Posterior cingulate gyrus (tissue), 11 donors: ENCODE measurements around the gene PHACTR3.

Experiments used
- DNase-seq, 10 donors: peaks; one replicate each; pipeline versions ENCODE4 v3.0.0 to v3.0.0-alpha.2; 2020 to 2021; ENCODE audit warnings: mixed read lengths in 3 of 10
- intact Hi-C: fragments of 100-400 bp; cut with DNase I; formaldehyde crosslinking; loops from one replicate; pipeline ENCODE4 v1.15.1; 2023

PHACTR3 gene

GRCh38 chr20:59665656-59666555 is 61.6 kb downstream of the PHACTR3 start:
- intact Hi-C loops = no loop called here
- DNase-seq = no peak

- intact Hi-C loops = no loop called here
- DNase-seq = no peak
Observed at GRCh38 chr20:59666586-59666985, 62.2 kb downstream of the PHACTR3 start.

GRCh38 chr20:59667131-59667530 is 62.8 kb downstream of the PHACTR3 start:
- peak in 1 of 10 donors; percentile 32 for DNase-seq
- intact Hi-C loops = no loop called here

- intact Hi-C loops = no loop called here
- no peak for DNase-seq
Observed at GRCh38 chr20:59667981-59668515, 63.7 kb downstream of the PHACTR3 start.

GRCh38 chr20:59668926-59669850 is 64.8 kb downstream of the PHACTR3 start:
- no peak for DNase-seq
- intact Hi-C loops = no loop called here

- DNase-seq = peak in 7 of 10 donors; percentile 47 to 95 (median 68)
- intact Hi-C loops = no loop called here
Observed at GRCh38 chr20:59670786-59671492, 66.6 kb downstream of the PHACTR3 start.

GRCh38 chr20:59671661-59672471 is 67.5 kb downstream of the PHACTR3 start:
- intact Hi-C loops = no loop called here
- DNase-seq = peak in 2 of 10 donors; percentile 76 to 80

GRCh38 chr20:59672576-59672975 is 68.2 kb downstream of the PHACTR3 start:
- DNase-seq = no peak
- intact Hi-C loops = no loop called here

GRCh38 chr20:59673288-59673997 is 69.1 kb downstream of the PHACTR3 start:
- peak in 1 of 10 donors; percentile 70 for DNase-seq
- intact Hi-C loops = no loop called here

GRCh38 chr20:59673998-59674445 is 69.7 kb downstream of the PHACTR3 start:
- intact Hi-C loops = no loop called here
- peak in 1 of 10 donors; percentile 75 for DNase-seq

GRCh38 chr20:59676126-59676850 is 71.9 kb downstream of the PHACTR3 start:
- peak in 2 of 10 donors; percentile 16 to 85 for DNase-seq
- intact Hi-C loops = no loop called here

GRCh38 chr20:59676851-59677182 is 72.5 kb downstream of the PHACTR3 start:
- intact Hi-C loops = no loop called here
- DNase-seq = no peak

- no peak for DNase-seq
- intact Hi-C loops = no loop called here
Observed at GRCh38 chr20:59677586-59677985, 73.2 kb downstream of the PHACTR3 start.

GRCh38 chr20:59678288-59678687 is 73.9 kb downstream of the PHACTR3 start:
- peak in 6 of 10 donors; percentile 43 to 89 (median 76) for DNase-seq
- intact Hi-C loops = no loop called here

GRCh38 chr20:59678951-59679350 is 74.6 kb downstream of the PHACTR3 start:
- DNase-seq = no peak
- intact Hi-C loops = no loop called here

GRCh38 chr20:59680148-59680650 is 75.9 kb downstream of the PHACTR3 start:
- intact Hi-C loops = no loop called here
- DNase-seq = no peak

GRCh38 chr20:59680852-59681251 is 76.5 kb downstream of the PHACTR3 start:
- intact Hi-C loops = no loop called here
- DNase-seq = no peak

GRCh38 chr20:59682603-59683002 is 78.3 kb downstream of the PHACTR3 start:
- DNase-seq = peak in 2 of 10 donors; percentile 35 to 83
- intact Hi-C loops = no loop called here
